HepG2 (cell line): ENCODE measurements around the gene CSNK1E. TPM values are rescaled to one million over a fixed set of nuclear protein-coding genes. Genes with fewer than 3 reads are reported as not detected.
A peak's percentile ranks its signal among the peaks of the same experiment; 100 is the strongest.

Source experiments
- ARNT2 ChIP-seq: sonication (generic); formaldehyde crosslinking; IDR thresholded peaks from 2 replicates; pipeline ENCODE4 v1.8.0; 2022; ENCODE audit warnings: mild to moderate bottlenecking, low read depth, missing genetic modification reagents, moderate library complexity
- ATF7-NPFF ChIP-seq: sonication (generic); formaldehyde crosslinking; IDR thresholded peaks from 2 replicates; pipeline ENCODE4 v1.8.1; 2023; ENCODE audit warnings: mild to moderate bottlenecking, low read depth, missing genetic modification reagents, moderate library complexity
- DPF2 ChIP-seq: sonication (generic); formaldehyde crosslinking; IDR thresholded peaks from 2 replicates; pipeline ENCODE4 v1.4.0; 2020; ENCODE audit warnings: mild to moderate bottlenecking, low read depth, missing genetic modification reagents, borderline replicate concordance
- HNF4A ChIP-seq: sonication (generic); formaldehyde crosslinking; IDR thresholded peaks from 2 replicates; pipeline ENCODE4 v1.4.0; 2020; ENCODE audit warnings: missing genetic modification reagents
- JUN ChIP-seq: sonication (generic); formaldehyde crosslinking; IDR thresholded peaks from 2 replicates; pipeline ENCODE4 v1.4.0; 2020; ENCODE audit warnings: mild to moderate bottlenecking, missing genetic modification reagents
- MTF2 ChIP-seq: sonication (generic); formaldehyde crosslinking; IDR thresholded peaks from 2 replicates; pipeline ENCODE4 v1.5.0; 2020; ENCODE audit warnings: missing genetic modification reagents, borderline replicate concordance
- NR2F2 ChIP-seq: IDR thresholded peaks from 2 replicates; pipeline ENCODE4 v1.6.1; 2012; ENCODE audit warnings: low read depth, inconsistent platforms, borderline replicate concordance
- PAWR ChIP-seq: sonication (generic); formaldehyde crosslinking; IDR thresholded peaks from 2 replicates; pipeline ENCODE4 v1.4.0; 2020; ENCODE audit warnings: missing genetic modification reagents, mild to moderate bottlenecking, borderline replicate concordance
- PCBP2 ChIP-seq: fragments of 200-400 bp; formaldehyde crosslinking; optimal IDR thresholded peaks from 2 replicates; pipeline ENCODE3; 2018; ENCODE audit warnings: low read length, low read depth; ENCODE audit not compliant: poor library complexity, severe bottlenecking
- RAD21 ChIP-seq: fragments of 450-650 bp; formaldehyde crosslinking; IDR thresholded peaks from 2 replicates; pipeline ENCODE4 v1.5.0; 2020; ENCODE audit warnings: mild to moderate bottlenecking
- SKI ChIP-seq: fragments of 450-650 bp; IDR thresholded peaks from one replicate; pipeline ENCODE4 v1.6.1; 2018; ENCODE audit warnings: mild to moderate bottlenecking; ENCODE audit not compliant: partially characterized antibody
- STAG1 ChIP-seq: sonication (generic); formaldehyde crosslinking; IDR thresholded peaks from 2 replicates; pipeline ENCODE4 v1.4.0; 2020; ENCODE audit warnings: missing genetic modification reagents
- STAT5B ChIP-seq: sonication (generic); formaldehyde crosslinking; IDR thresholded peaks from 2 replicates; pipeline ENCODE4 v1.4.0; 2020; ENCODE audit warnings: missing genetic modification reagents
- THAP8 ChIP-seq: sonication (generic); formaldehyde crosslinking; IDR thresholded peaks from 2 replicates; pipeline ENCODE4 v1.5.1; 2020; ENCODE audit warnings: missing genetic modification reagents, mild to moderate bottlenecking, borderline replicate concordance
- TMF1 ChIP-seq: sonication (generic); formaldehyde crosslinking; IDR thresholded peaks from 2 replicates; pipeline ENCODE4 v1.8.1; 2022; ENCODE audit warnings: low read depth, missing genetic modification reagents
- TP53 ChIP-seq: sonication (generic); formaldehyde crosslinking; conservative IDR thresholded peaks from 2 replicates; pipeline ENCODE4 v1.4.0; 2020; ENCODE audit warnings: missing genetic modification reagents
- YEATS4 ChIP-seq: sonication (generic); formaldehyde crosslinking; IDR thresholded peaks from 2 replicates; pipeline ENCODE4 v1.4.0; 2020; ENCODE audit warnings: missing genetic modification reagents, borderline replicate concordance
- ZBTB37 ChIP-seq: sonication (generic); formaldehyde crosslinking; IDR thresholded peaks from 2 replicates; pipeline ENCODE4 v1.4.0; 2020; ENCODE audit warnings: mild to moderate bottlenecking, missing genetic modification reagents
- ZFYVE20 ChIP-seq: sonication (generic); formaldehyde crosslinking; IDR thresholded peaks from 2 replicates; pipeline ENCODE4 v1.8.0; 2023; ENCODE audit warnings: low read depth, mild to moderate bottlenecking, moderate library complexity, missing genetic modification reagents, borderline replicate concordance
- ZNF20 ChIP-seq: sonication (generic); formaldehyde crosslinking; IDR thresholded peaks from 2 replicates; pipeline ENCODE4 v1.4.0; 2020; ENCODE audit warnings: mild to moderate bottlenecking, moderate library complexity, missing genetic modification reagents
- ZNF354B ChIP-seq: sonication (generic); formaldehyde crosslinking; IDR thresholded peaks from 2 replicates; pipeline ENCODE4 v1.8.0; 2022; ENCODE audit warnings: mild to moderate bottlenecking, missing genetic modification reagents
- ZNF672 ChIP-seq: sonication (generic); formaldehyde crosslinking; IDR thresholded peaks from 2 replicates; pipeline ENCODE4 v1.8.1; 2022; ENCODE audit warnings: missing genetic modification reagents
- polyA plus RNA-seq, 8 experiments: library from polyadenylated mRNA; depleted of rRNA in 3 of 8; stranded (reverse) in 7 of 8; unstranded in 1 of 8; fragments of >200 nt; fragmentation: Illumina TruSeq in 4 of 8; extraction: Trizol in 4 of 8; gene quantifications; 2 replicates each; pipeline versions ENCODE4 v1.2.1 to v1.2.3, GENCODE V29; 2011 to 2016; ENCODE audit warnings: low read depth in 4 of 8, missing spikeins in 1 of 8, mixed read lengths in 1 of 8; ENCODE audit not compliant: insufficient read depth in 1 of 8
- total RNA-seq, 5 experiments: library from RNA; depleted of rRNA; stranded (reverse); fragments of >200 nt; fragmentation: Illumina TruSeq; extraction: Trizol; gene quantifications; 2 replicates each; pipeline ENCODE4 v1.2.3, GENCODE V29; 2016; ENCODE audit warnings: low read depth in 1 of 5
- TF ChIP-seq, protein P1 (sequence below): IDR thresholded peaks from 2 replicates; pipeline ENCODE4 v1.6.1; 2016
- TF ChIP-seq, protein P2 (sequence below): sonication (generic); formaldehyde crosslinking; IDR thresholded peaks from 2 replicates; pipeline ENCODE4 v1.5.0; 2020; ENCODE audit warnings: missing genetic modification reagents
- TF ChIP-seq, protein P3 (sequence below): sonication (generic); formaldehyde crosslinking; IDR thresholded peaks from 2 replicates; pipeline ENCODE4 v1.4.0; 2020; ENCODE audit warnings: missing genetic modification reagents

Gene CSNK1E
- total and polyA plus RNA-seq, 2 of the 13 experiments (the other 11 are each of a cell fraction or from before 2014, with no cell fraction given): 34.7 to 129 TPM

DNA sequence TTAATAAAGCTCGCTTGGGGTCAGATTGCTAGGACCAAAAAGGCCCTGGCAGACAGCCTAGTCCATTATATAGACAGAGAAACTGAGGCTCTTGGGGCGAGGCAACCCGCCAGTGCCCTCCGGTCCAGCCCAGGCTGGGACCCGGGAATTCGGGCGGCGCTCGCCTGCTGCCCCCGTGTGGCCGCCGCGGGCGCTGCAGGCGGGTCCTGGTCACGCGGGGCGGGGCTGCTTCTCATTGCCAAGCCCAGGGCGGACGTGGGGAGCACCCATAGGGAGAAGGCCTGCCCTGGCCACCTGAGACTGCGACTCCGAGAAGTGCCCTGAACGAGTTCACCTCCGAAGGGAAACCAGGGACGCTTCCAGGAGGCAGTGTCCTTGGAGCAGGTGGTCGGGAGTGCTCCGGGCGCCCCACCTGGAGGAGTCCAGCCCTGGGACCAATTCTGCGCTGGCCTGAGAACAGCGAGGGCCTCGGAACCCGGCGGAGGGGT is 36.0 kb upstream of the CSNK1E start (continued):
- TF ChIP-seq, protein P1, sequence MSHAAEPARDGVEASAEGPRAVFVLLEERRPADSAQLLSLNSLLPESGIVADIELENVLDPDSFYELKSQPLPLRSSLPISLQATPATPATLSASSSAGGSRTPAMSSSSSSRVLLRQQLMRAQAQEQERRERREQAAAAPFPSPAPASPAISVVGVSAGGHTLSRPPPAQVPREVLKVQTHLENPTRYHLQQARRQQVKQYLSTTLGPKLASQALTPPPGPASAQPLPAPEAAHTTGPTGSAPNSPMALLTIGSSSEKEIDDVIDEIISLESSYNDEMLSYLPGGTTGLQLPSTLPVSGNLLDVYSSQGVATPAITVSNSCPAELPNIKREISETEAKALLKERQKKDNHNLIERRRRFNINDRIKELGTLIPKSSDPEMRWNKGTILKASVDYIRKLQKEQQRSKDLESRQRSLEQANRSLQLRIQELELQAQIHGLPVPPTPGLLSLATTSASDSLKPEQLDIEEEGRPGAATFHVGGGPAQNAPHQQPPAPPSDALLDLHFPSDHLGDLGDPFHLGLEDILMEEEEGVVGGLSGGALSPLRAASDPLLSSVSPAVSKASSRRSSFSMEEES (CRISPR knock-in tag): 0 out of 2 replicates have a peak, but pooled peaks have one; percentile 22
- no peak for TF ChIP-seq JUN (CRISPR knock-in tag)
- TF ChIP-seq THAP8 (CRISPR knock-in tag): no peak
- TF ChIP-seq, protein P2, sequence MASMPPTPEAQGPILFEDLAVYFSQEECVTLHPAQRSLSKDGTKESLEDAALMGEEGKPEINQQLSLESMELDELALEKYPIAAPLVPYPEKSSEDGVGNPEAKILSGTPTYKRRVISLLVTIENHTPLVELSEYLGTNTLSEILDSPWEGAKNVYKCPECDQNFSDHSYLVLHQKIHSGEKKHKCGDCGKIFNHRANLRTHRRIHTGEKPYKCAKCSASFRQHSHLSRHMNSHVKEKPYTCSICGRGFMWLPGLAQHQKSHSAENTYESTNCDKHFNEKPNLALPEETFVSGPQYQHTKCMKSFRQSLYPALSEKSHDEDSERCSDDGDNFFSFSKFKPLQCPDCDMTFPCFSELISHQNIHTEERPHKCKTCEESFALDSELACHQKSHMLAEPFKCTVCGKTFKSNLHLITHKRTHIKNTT (CRISPR knock-in tag): no peak
- no peak for TF ChIP-seq ATF7-NPFF
- TF ChIP-seq ZNF20: no peak
- peak; percentile 97 for TF ChIP-seq STAG1 (CRISPR knock-in tag)
- no peak for TF ChIP-seq TMF1 (CRISPR knock-in tag)
- TF ChIP-seq STAT5B (CRISPR knock-in tag): no peak
- no peak for TF ChIP-seq ARNT2 (CRISPR knock-in tag)
- peak; percentile 95 for TF ChIP-seq RAD21
- no peak for TF ChIP-seq NR2F2
- no peak for TF ChIP-seq SKI
- no peak for TF ChIP-seq YEATS4 (CRISPR knock-in tag)
- no peak for TF ChIP-seq HNF4A (CRISPR knock-in tag)
- TF ChIP-seq DPF2 (CRISPR knock-in tag): no peak
- no peak for TF ChIP-seq PCBP2
- TF ChIP-seq ZFYVE20 (CRISPR knock-in tag): no peak
- no peak for TF ChIP-seq ZNF672 (CRISPR knock-in tag)
- no peak for TF ChIP-seq TP53 (CRISPR knock-in tag)
- TF ChIP-seq, protein P3, sequence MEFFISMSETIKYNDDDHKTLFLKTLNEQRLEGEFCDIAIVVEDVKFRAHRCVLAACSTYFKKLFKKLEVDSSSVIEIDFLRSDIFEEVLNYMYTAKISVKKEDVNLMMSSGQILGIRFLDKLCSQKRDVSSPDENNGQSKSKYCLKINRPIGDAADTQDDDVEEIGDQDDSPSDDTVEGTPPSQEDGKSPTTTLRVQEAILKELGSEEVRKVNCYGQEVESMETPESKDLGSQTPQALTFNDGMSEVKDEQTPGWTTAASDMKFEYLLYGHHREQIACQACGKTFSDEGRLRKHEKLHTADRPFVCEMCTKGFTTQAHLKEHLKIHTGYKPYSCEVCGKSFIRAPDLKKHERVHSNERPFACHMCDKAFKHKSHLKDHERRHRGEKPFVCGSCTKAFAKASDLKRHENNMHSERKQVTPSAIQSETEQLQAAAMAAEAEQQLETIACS (CRISPR knock-in tag): no peak
- no peak for TF ChIP-seq ZNF354B (CRISPR knock-in tag)
- TF ChIP-seq ZBTB37 (CRISPR knock-in tag): no peak
- TF ChIP-seq PAWR (CRISPR knock-in tag): no peak
- TF ChIP-seq MTF2: no peak
